Testis (tissue), 3 donors: ENCODE results near the gene CRIM1. TPM values are rescaled to one million over a fixed set of nuclear protein-coding genes. Genes with fewer than 3 reads are reported as not detected.

Source experiments
- DNase-seq: peaks from one replicate; pipeline ENCODE4 v3.0.0-alpha.2; 2019
- H3K27ac ChIP-seq, 2 donors: fragments of 200-600 bp; sonication (generic); one replicate each; pipeline ENCODE4 v1.5.1; 2019
- H3K27me3 ChIP-seq: fragments of 200-600 bp; sonication (generic); one replicate; pipeline ENCODE4 v1.5.1; 2019
- H3K36me3 ChIP-seq: fragments of 200-600 bp; sonication (generic); one replicate; pipeline ENCODE4 v1.5.1; 2017; ENCODE audit warnings: low read depth; ENCODE audit errors: missing control alignments
- H3K4me1 ChIP-seq: fragments of 200-600 bp; sonication (generic); one replicate; pipeline ENCODE4 v1.5.1; 2019
- H3K4me3 ChIP-seq, 2 donors: fragments of 200-600 bp; sonication (generic); one replicate each; pipeline ENCODE4 v1.5.1; 2017 to 2019
- H3K9me3 ChIP-seq: fragments of 200-600 bp; sonication (generic); one replicate; pipeline ENCODE4 v1.5.1; 2017
- POLR2A ChIP-seq: fragments of 450-650 bp; IDR thresholded peaks from one replicate; pipeline ENCODE4 v1.6.1; 2017; ENCODE audit warnings: antibody characterized with exemption, mild to moderate bottlenecking, moderate library complexity
- WGBS, 2 donors: methylation state at CpG; one replicate each; pipeline ENCODE4 v1.1.5; 2018; 5-methylcytosine and 5-hydroxymethylcytosine counted together
- intact Hi-C: fragments of 100-400 bp; cut with DNase I; formaldehyde crosslinking; loops from one replicate; pipeline ENCODE4 v1.15.1; 2023; ENCODE audit warnings: low total_unique reads
- polyA plus RNA-seq: library from polyadenylated mRNA; stranded (reverse); fragments of 350-450 nt; fragmentation: Illumina TruSeq; extraction: RNeasy Lipid Tissue Mini Kit (QIAGEN cat#74804); gene quantifications from one replicate; pipeline ENCODE4 v1.2.3, GENCODE V29; 2014; ENCODE audit warnings: low read depth, low replicate concordance; ENCODE audit not compliant: insufficient read depth
- total RNA-seq, 2 donors: library from RNA; depleted of rRNA; stranded (reverse); fragments of >200 nt; gene quantifications; one replicate each; pipeline ENCODE4 v1.2.3, GENCODE V29; 2016
- TF ChIP-seq, protein P1 (sequence below), 3 experiments: fragments of 450-650 bp in 2 of 3; fragments of 200-600 bp in 1 of 3; sonication (generic) in 1 of 3; IDR thresholded peaks; one replicate each; pipeline ENCODE4 v1.5.1; 2016 to 2019; ENCODE audit warnings: antibody characterized with exemption in 3 of 3, mild to moderate bottlenecking in 2 of 3, moderate library complexity in 1 of 3

Gene CRIM1
- total and polyA plus RNA-seq, 3 donors from 2014 or later = 38.2 to 94.1 (median 68.4) TPM

DNA sequence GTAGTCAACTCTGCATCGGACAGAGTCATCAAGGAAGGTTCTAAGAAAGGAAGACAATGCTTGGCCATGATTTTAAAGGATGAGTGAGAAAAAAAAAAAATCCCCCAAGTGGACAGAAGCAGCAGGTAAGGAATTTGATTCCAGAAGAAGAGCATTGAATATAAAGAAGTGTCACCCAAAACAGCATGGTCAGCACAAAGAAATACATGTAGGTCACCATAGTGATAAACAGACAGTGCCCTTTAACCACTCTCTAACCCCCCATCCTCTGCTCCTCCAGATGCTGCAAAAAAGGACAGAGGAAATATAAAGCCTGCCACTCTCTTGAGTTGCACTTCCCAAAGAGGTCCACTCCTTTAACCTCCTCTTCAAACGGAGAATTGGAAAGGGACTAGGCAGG lies 219.0 kb downstream of the CRIM1 start:
- 92 to 94% methylated on average over 2 of the region's 2 CpGs for WGBS, 2 donors
- Histone ChIP-seq H3K27ac (no peak overlapping the region), H3K9me3 (no peaks in the 10 kb centered on the region), H3K36me3 (no peaks in the 10 kb centered on the region), H3K27me3 (no peaks in the 10 kb centered on the region), H3K4me1 (peaks cover 3% of the 10 kb centered on the region), H3K4me3 (no peak overlapping the region)
- TF ChIP-seq, protein P1, sequence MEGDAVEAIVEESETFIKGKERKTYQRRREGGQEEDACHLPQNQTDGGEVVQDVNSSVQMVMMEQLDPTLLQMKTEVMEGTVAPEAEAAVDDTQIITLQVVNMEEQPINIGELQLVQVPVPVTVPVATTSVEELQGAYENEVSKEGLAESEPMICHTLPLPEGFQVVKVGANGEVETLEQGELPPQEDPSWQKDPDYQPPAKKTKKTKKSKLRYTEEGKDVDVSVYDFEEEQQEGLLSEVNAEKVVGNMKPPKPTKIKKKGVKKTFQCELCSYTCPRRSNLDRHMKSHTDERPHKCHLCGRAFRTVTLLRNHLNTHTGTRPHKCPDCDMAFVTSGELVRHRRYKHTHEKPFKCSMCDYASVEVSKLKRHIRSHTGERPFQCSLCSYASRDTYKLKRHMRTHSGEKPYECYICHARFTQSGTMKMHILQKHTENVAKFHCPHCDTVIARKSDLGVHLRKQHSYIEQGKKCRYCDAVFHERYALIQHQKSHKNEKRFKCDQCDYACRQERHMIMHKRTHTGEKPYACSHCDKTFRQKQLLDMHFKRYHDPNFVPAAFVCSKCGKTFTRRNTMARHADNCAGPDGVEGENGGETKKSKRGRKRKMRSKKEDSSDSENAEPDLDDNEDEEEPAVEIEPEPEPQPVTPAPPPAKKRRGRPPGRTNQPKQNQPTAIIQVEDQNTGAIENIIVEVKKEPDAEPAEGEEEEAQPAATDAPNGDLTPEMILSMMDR (IDR thresholded peaks at IDR 0.05) = no peak
- TF ChIP-seq POLR2A = no peak
- intact Hi-C loops = no loop called here
- DNase-seq = no peak

DNA sequence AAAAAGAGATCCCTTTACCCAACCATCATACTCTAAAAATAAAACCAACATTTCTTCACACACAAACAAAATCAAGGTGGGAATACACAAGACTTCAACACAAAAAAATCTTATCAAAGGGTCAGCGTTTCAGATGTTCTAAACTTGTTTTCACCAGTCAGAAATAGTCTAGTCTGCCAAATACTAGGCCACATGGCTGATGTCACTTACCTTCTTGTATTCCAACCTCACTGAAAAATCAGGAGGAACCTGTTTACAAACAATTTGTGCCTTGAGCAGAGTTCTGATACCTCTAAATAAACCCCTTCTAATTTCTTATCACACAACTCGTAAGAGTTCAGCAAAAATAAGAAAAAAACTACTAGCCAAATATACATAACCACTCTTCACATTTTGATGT lies 222.3 kb downstream of the CRIM1 start:
- H3K27ac ChIP-seq = no peak overlapping the region
- DNase-seq = no peak
- TF ChIP-seq, protein P1 (IDR thresholded peaks at IDR 0.05) = no peak
- no peak for TF ChIP-seq POLR2A
- H3K4me3 ChIP-seq = no peak overlapping the region
- no peaks in the 10 kb centered on the region for H3K27me3 ChIP-seq
- no peaks in the 10 kb centered on the region for H3K36me3 ChIP-seq
- intact Hi-C loops = no loop called here
- WGBS, 2 donors = 79 to 84% methylated on average over 2 of the region's 2 CpGs
- no peaks in the 10 kb centered on the region for H3K9me3 ChIP-seq
- no peaks in the 10 kb centered on the region for H3K4me1 ChIP-seq

DNA sequence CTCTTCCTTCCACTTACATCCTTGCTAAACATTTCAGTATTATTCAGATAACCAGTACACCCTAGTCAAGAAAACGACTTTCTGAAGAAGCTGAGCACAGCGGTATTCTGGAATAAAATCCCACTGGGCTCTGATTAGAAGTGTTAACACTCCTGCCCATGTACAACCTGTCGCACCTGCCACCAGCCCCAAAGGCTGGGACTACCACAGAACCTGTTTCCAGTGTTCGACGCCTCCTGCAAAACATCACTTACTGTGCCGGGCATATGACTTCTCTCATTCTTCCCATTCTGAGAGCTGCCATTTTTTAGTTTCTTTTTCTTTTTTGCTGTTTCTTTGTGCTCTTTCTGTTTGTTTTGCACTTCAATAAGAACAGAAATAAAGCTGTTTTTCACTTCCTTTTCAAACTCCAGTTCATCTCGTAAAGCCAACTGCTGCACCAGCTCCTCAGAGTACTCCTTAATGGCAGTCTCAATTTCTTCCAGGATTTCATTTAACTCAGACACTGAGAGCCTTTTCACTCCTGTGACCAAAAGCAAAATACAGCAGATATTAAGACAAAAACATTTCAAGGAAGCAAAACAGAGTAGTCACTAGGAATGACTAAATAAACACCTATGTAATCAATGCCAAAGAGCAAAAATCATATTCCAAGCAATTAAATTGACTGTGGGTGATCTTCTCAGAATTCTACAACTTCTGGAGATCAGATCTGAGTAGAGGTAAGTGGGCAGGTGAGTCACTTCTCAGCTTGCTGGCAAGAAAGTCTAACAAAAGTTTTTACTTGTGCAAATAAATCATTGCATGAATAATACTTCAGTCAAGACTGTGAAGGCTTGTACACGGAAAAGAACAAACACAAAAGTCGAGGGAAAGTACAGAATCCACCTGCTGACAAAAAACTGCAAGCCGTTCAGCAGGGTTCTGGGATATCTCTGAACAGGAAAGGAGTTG lies 223.0 kb downstream of the CRIM1 start:
- no peak overlapping the region for H3K4me3 ChIP-seq
- DNase-seq = no peak
- intact Hi-C loops = no loop called here
- TF ChIP-seq, protein P1 (IDR thresholded peaks at IDR 0.05) = no peak
- TF ChIP-seq POLR2A = no peak
- no peaks in the 10 kb centered on the region for H3K9me3 ChIP-seq
- no peaks in the 10 kb centered on the region for H3K4me1 ChIP-seq
- H3K27ac ChIP-seq = no peak overlapping the region
- H3K27me3 ChIP-seq = no peaks in the 10 kb centered on the region
- H3K36me3 ChIP-seq = no peaks in the 10 kb centered on the region
- 92 to 93% methylated on average over 10 of the region's 10 CpGs for WGBS, 2 donors

DNA sequence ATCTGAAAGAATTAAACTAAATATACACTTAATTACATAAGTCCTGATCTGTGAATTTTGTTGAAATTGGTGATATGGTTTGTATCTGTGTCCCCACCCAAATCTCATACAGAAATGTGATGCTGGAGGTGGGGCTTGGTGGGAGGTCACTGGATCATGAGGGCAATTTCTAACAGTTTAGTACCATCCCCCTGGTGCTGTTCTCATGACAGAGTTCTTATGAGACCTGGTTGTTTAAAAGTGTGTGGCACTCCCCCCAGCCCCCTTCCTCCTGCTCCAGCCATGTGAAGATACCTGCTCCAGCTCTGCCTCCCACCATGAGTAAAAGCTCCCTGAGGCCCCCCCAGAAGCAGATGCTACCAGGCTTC lies 223.7 kb downstream of the CRIM1 start:
- no peaks in the 10 kb centered on the region for H3K36me3 ChIP-seq
- intact Hi-C loops = no loop called here
- TF ChIP-seq, protein P1 (IDR thresholded peaks at IDR 0.05) = no peak
- TF ChIP-seq POLR2A = no peak
- no peak overlapping the region for H3K27ac ChIP-seq
- H3K9me3 ChIP-seq = no peaks in the 10 kb centered on the region
- no peaks in the 10 kb centered on the region for H3K4me1 ChIP-seq
- no peak overlapping the region for H3K4me3 ChIP-seq
- H3K27me3 ChIP-seq = no peaks in the 10 kb centered on the region
- DNase-seq = no peak

DNA sequence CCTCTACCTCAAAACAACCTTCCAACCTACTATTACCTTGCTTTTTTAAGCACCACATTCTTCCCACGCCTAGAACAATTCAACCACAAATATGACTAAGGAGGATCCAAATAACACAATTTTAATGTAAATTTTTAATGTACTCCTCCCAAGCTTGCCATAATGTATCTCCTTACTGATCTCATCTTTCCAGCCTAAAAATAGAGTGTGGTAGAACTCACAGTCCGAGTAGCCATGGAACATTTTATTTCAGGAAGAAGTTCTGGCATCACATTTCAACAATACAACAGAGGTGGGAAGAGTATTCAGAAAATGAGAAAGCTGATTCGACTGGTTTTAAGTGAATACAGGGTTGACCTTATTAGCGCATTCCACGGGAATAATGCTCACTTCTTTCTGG lies 227.0 kb downstream of the CRIM1 start:
- no peaks in the 10 kb centered on the region for H3K4me1 ChIP-seq
- no peak overlapping the region for H3K27ac ChIP-seq
- H3K9me3 ChIP-seq = no peaks in the 10 kb centered on the region
- DNase-seq = no peak
- no peaks in the 10 kb centered on the region for H3K27me3 ChIP-seq
- 73 to 75% methylated on average over 5 of the region's 5 CpGs for WGBS, 2 donors
- no peak for TF ChIP-seq POLR2A
- TF ChIP-seq, protein P1 (IDR thresholded peaks at IDR 0.05) = no peak
- H3K36me3 ChIP-seq = no peaks in the 10 kb centered on the region
- intact Hi-C loops = no loop called here
- no peak overlapping the region for H3K4me3 ChIP-seq
